ENCODE data around the gene SCNM1.

- TF ChIP-seq CTCF (IDR thresholded peaks at IDR 0.05; ENCODE audit: low read depth, low read length, missing input control): no peak
- TF ChIP-seq ZBTB33 (IDR thresholded peaks at IDR 0.05): no peak
- no peak for TF ChIP-seq ATF3 (IDR thresholded peaks at IDR 0.05)
- TF ChIP-seq RAD21 (IDR thresholded peaks at IDR 0.05): no peak
- no peak for TF ChIP-seq TAF1 (conservative IDR thresholded peaks at IDR 0.05)
- no peak for TF ChIP-seq SP1 (IDR thresholded peaks at IDR 0.05)
- no peak for TF ChIP-seq REST (IDR thresholded peaks at IDR 0.05)
- TF ChIP-seq YY1 (IDR thresholded peaks at IDR 0.05): no peak
- no peak for TF ChIP-seq GABPA (IDR thresholded peaks at IDR 0.05 in 1 of 2, conservative IDR thresholded peaks at IDR 0.05 in 1 of 2)
- no peak for TF ChIP-seq JUND (IDR thresholded peaks at IDR 0.05)
- TF ChIP-seq FOXA1 (IDR thresholded peaks at IDR 0.05): no peak
- TF ChIP-seq MAX (IDR thresholded peaks at IDR 0.05): no peak
- no peak for TF ChIP-seq RXRA (IDR thresholded peaks at IDR 0.05)
- no peak for TF ChIP-seq EGR1 (IDR thresholded peaks at IDR 0.05; ENCODE audit: low read depth in 2 of 2)
These were observed 27.4 kb downstream of the SCNM1 start for GRCh38 chr1:151193304-151193703.

All from liver (tissue), 3 donors.